ENCODE results near the gene SCLY.

Gene SCLY

GRCh38 chr2:238124488-238125126 is 63.8 kb downstream of the SCLY start:
- DNase-seq, result no peak

GRCh38 chr2:238125127-238125885 is 64.5 kb downstream of the SCLY start:
- no peak for DNase-seq

GRCh38 chr2:238126338-238126737 is 65.5 kb downstream of the SCLY start:
- DNase-seq, result no peak

GRCh38 chr2:238126775-238127164 is 66.0 kb downstream of the SCLY start:
- DNase-seq, result no peak

- no peak for DNase-seq
Observed at GRCh38 chr2:238127165-238128060, 66.6 kb downstream of the SCLY start.

- no peak for DNase-seq
Observed at GRCh38 chr2:238128061-238128440, 67.2 kb downstream of the SCLY start.

GRCh38 chr2:238128534-238129001 is 67.8 kb downstream of the SCLY start:
- no peak for DNase-seq

- DNase-seq, result no peak
Observed at GRCh38 chr2:238129166-238130010, 68.6 kb downstream of the SCLY start.

- DNase-seq, result no peak
Observed at GRCh38 chr2:238130111-238130695, 69.4 kb downstream of the SCLY start.

GRCh38 chr2:238130696-238131628 is 70.2 kb downstream of the SCLY start:
- no peak for DNase-seq

GRCh38 chr2:238131761-238132462 is 71.1 kb downstream of the SCLY start:
- DNase-seq, result no peak

- no peak for DNase-seq
Observed at GRCh38 chr2:238132463-238133450, 72.0 kb downstream of the SCLY start.

- no peak for DNase-seq
Observed at GRCh38 chr2:238133499-238134392, 72.9 kb downstream of the SCLY start.

- no peak for DNase-seq
Observed at GRCh38 chr2:238134393-238134785, 73.6 kb downstream of the SCLY start.

- DNase-seq, result no peak
Observed at GRCh38 chr2:238135601-238136150, 74.9 kb downstream of the SCLY start.
